Measurements from ENCODE around the gene GRM3. TPM values are rescaled to one million over a fixed set of nuclear protein-coding genes. Genes with fewer than 3 reads are reported as not detected.

The GRM3 gene
- total and polyA plus RNA-seq, 2 of the 8 experiments (the other 6 are each of a cell fraction or from before 2014, with no cell fraction given): 3.1 to 4.2 TPM

- Histone ChIP-seq H3K23me2 (ENCODE audit: low read depth, low read length) (no peaks in the 10 kb centered on the region), H3K4ac (replicated peaks; ENCODE audit: insufficient read length, low read depth, low read length) (no peak overlapping the region), H3K4me1 (replicated peaks in 1 of 4; ENCODE audit: control insufficient read depth in 3 of 4, insufficient read depth in 4 of 4, low read length in 3 of 4) (peaks cover 0 to 3% (median 0%) of the 10 kb centered on the region in 4 experiments; a peak in 1 of 7 replicates), H4K8ac (ENCODE audit: extremely low read depth, insufficient read depth, low read length) (no peak overlapping the region), H2AK5ac (ENCODE audit: low read depth, low read length) (no peak overlapping the region), H2BK120ac (replicated peaks; ENCODE audit: low read depth, low read length) (no peak overlapping the region), H2BK20ac (ENCODE audit: low read length) (no peak overlapping the region), H2BK15ac (ENCODE audit: low read length) (no peak overlapping the region), H2BK12ac (ENCODE audit: low read depth, low read length) (no peak overlapping the region), H3K36me3 (ENCODE audit: control insufficient read depth in 2 of 4, insufficient read depth in 4 of 4, low read length in 3 of 4) (no peaks in the 10 kb centered on the region), H3K9ac (replicated peaks in 1 of 4; ENCODE audit: extremely low read depth in 1 of 4, low read depth in 3 of 4, low read length in 3 of 4) (no peak overlapping the region), H4K20me1 (replicated peaks in 1 of 2; ENCODE audit: control insufficient read depth in 1 of 2, insufficient read depth in 2 of 2, low read length in 2 of 2) (no peaks in the 10 kb centered on the region), H3K14ac (ENCODE audit: insufficient read length) (no peak overlapping the region), H3K23ac (ENCODE audit: insufficient read length) (no peak overlapping the region), H3K4me2 (ENCODE audit: insufficient read depth in 1 of 2, low read depth in 2 of 2, low read length in 2 of 2) (no peak overlapping the region), H4K91ac (replicated peaks; ENCODE audit: insufficient read length, low read length) (no peak overlapping the region), H3K79me1 (ENCODE audit: low read depth, low read length) (no peaks in the 10 kb centered on the region), H3K27me3 (replicated peaks in 1 of 4; ENCODE audit: control insufficient read depth in 3 of 4, extremely low read depth in 1 of 4, insufficient read depth in 3 of 4, low read length in 3 of 4) (no peaks in the 10 kb centered on the region), H3K4me3 (ENCODE audit: extremely low read depth in 1 of 4, insufficient read depth in 2 of 4, low read depth in 3 of 4, low read length in 4 of 4) (no peak overlapping the region), H3K79me2 (ENCODE audit: control insufficient read depth in 1 of 2, insufficient read depth in 2 of 2, low read length in 2 of 2) (no peaks in the 10 kb centered on the region), H3K9me3 (ENCODE audit: insufficient read depth in 2 of 2, low read depth in 1 of 2, low read length in 1 of 2) (peaks cover 0 to under 1% of the 10 kb centered on the region in 2 experiments; a peak in 1 of 4 replicates), H4K5ac (ENCODE audit: insufficient read length, low read depth, low read length) (no peak overlapping the region), H3K18ac (ENCODE audit: extremely low read depth, low read length) (no peak overlapping the region), H3K56ac (replicated peaks; ENCODE audit: insufficient read length, low read depth, low read length) (no peak overlapping the region), H3K27ac (ENCODE audit: low read depth, low read length) (no peak overlapping the region), H2BK5ac (ENCODE audit: low read depth, low read length) (no peak overlapping the region), H2AFZ (ENCODE audit: low read length) (no peak overlapping the region)
- ChIA-PET POLR2A (ENCODE audit: partially characterized antibody) (no interaction called here), CTCF (ENCODE audit: partially characterized antibody) (no interaction called here)
- DNase-seq (ENCODE audit: low read depth in 1 of 2, low spot score in 2 of 2): no peak
- WGBS, 2 experiments (ENCODE audit: extremely low coverage in 1 of 2, insufficient coverage in 1 of 2, insufficient read length in 1 of 2, insufficient replicate concordance in 2 of 2, low coverage in 1 of 2, low lambda C conversion rate in 2 of 2, missing lambda C conversion rate in 1 of 2): 95% methylated on average over 3 of the region's 3 CpGs; no CpG with 5 or more reads in 1 of the 2 experiments
- FAIRE-seq: no peak
- TF ChIP-seq TCF12 (IDR thresholded peaks at IDR 0.05; ENCODE audit: low read depth, low read length): no peak
- no peak for TF ChIP-seq POLR2A (IDR thresholded peaks at IDR 0.05; ENCODE audit: control extremely low read depth in 1 of 2, low read depth in 2 of 2, low read length in 2 of 2)
- TF ChIP-seq TBP (IDR thresholded peaks at IDR 0.05; ENCODE audit: low read depth, low read length): no peak
- no peak for TF ChIP-seq EZH2 (IDR thresholded peaks at IDR 0.05; ENCODE audit: low read depth, low read length, severe bottlenecking)
- no peak for TF ChIP-seq SUZ12 (IDR thresholded peaks at IDR 0.05; ENCODE audit: low read length)
These were observed 200.9 kb downstream of the GRM3 start for GRCh38 chr7:86844608-86845007.

Data from H1 (cell line).